K562 (cell line): ENCODE measurements around the gene CYP21A2. TPM values are rescaled to one million over a fixed set of nuclear protein-coding genes. Genes with fewer than 3 reads are reported as not detected.

Experiments
- ATAC-seq: fragments of 200-7000 bp; cut with Tn5 transposase; 3 replicates; pipeline ENCODE4 v1.9.1; 2020; ENCODE audit warnings: moderate library complexity
- BruUV-seq: library from RNA; stranded (reverse); fragments of 400-500 nt; replicated peaks from 2 replicates; lab custom pipeline; 2021; lab: Mats Ljungman, UMichigan
- CTCF ChIA-PET: fragments of 300-600 bp; formaldehyde crosslinking; extraction: SDS; loops from one replicate; lab custom pipeline; 2021; ENCODE audit warnings: low intra/inter-chr PET ratio; lab: Yijun Ruan, JAX
- POLR2A ChIA-PET: fragments of 300-600, 350-650 bp; sonication (Branson Sonifier 250); formaldehyde crosslinking; extraction: SDS; loops from one replicate; lab custom pipeline; 2021; ENCODE audit warnings: antibody characterized with exemption, inconsistent platforms; lab: Yijun Ruan, JAX
- DNase-seq, 4 experiments: peaks; one replicate each; pipeline versions ENCODE4 v3.0.0 to v3.0.0-alpha.2; 2011 to 2018; ENCODE audit warnings: low spot score in 3 of 4, mixed read lengths in 3 of 4; ENCODE audit errors: extremely low read depth in 1 of 4
- FAIRE-seq: peaks from 2 replicates; lab custom pipeline; 2011; peaks lifted over from hg19 to GRCh38; lab: Jason Lieb, UNC
- H2AFZ ChIP-seq: 2 replicates; pipeline ENCODE4 v1.6.0; 2011; ENCODE audit warnings: low read depth, low read length, control low read depth, inconsistent platforms
- H3K27ac ChIP-seq: fragments of 200-600 bp; 3 replicates; pipeline ENCODE4 v1.8.0; 2011; ENCODE audit warnings: low read depth, mild to moderate bottlenecking, control low read depth, inconsistent platforms, low read length, moderate library complexity, mixed read lengths; ENCODE audit errors: extremely low read depth
- H3K27me3 ChIP-seq, 2 experiments: fragments of 300-600 bp in 1 of 2; 2 replicates in 1 of 2; 3 replicates in 1 of 2; pipeline versions ENCODE4 v1.6.0 to v1.8.0; 2011; ENCODE audit warnings: inconsistent platforms in 2 of 2, low read length in 2 of 2, mild to moderate bottlenecking in 1 of 2, mixed read lengths in 1 of 2, moderate library complexity in 1 of 2; ENCODE audit not compliant: control insufficient read depth in 2 of 2, insufficient read depth in 2 of 2
- H3K36me3 ChIP-seq: fragments of 300-600 bp; 3 replicates; pipeline ENCODE4 v1.8.0; 2011; ENCODE audit warnings: mild to moderate bottlenecking, low read length, inconsistent platforms; ENCODE audit not compliant: control insufficient read depth, insufficient read depth
- H3K4me1 ChIP-seq, 2 experiments: fragments of 200-600 bp in 1 of 2; replicated peaks in 1 of 2; 2 replicates in 1 of 2; 3 replicates in 1 of 2; pipeline versions ENCODE4 v1.5.1 to v1.8.0; 2011; ENCODE audit warnings: inconsistent platforms in 2 of 2, low read length in 2 of 2, mild to moderate bottlenecking in 1 of 2, mixed read lengths in 1 of 2, moderate library complexity in 1 of 2; ENCODE audit not compliant: control insufficient read depth in 2 of 2, insufficient read depth in 2 of 2
- H3K4me2 ChIP-seq: 2 replicates; pipeline ENCODE4 v1.6.1; 2011; ENCODE audit warnings: low read length, control low read depth, inconsistent platforms, mixed read lengths; ENCODE audit not compliant: insufficient read depth
- H3K4me3 ChIP-seq: fragments of 200-600 bp; sonication (generic), shearing (Covaris generic); 2 replicates; pipeline ENCODE4 v1.5.1; 2016; ENCODE audit warnings: control low read depth, inconsistent platforms
- H3K79me2 ChIP-seq: fragments of 200-600 bp; 3 replicates; pipeline ENCODE4 v1.8.0; 2011; ENCODE audit warnings: low read length, inconsistent platforms; ENCODE audit not compliant: control insufficient read depth, insufficient read depth
- H3K9ac ChIP-seq, 2 experiments: 2 replicates each; pipeline versions ENCODE4 v1.6.0 to v1.6.1; 2011; ENCODE audit warnings: low read depth in 2 of 2, low read length in 2 of 2, control low read depth in 1 of 2, inconsistent platforms in 1 of 2, mild to moderate bottlenecking in 1 of 2, mixed read lengths in 1 of 2; ENCODE audit not compliant: insufficient read depth in 1 of 2
- H3K9me1 ChIP-seq: one replicate; pipeline ENCODE4 v1.6.0; 2011; ENCODE audit warnings: inconsistent platforms, mild to moderate bottlenecking, low read length, moderate library complexity; ENCODE audit not compliant: control insufficient read depth, insufficient read depth
- H3K9me3 ChIP-seq: replicated peaks from 2 replicates; pipeline ENCODE4 v1.5.1; 2011; ENCODE audit warnings: low read depth, low read length, inconsistent platforms; ENCODE audit not compliant: control insufficient read depth, insufficient read depth
- H4K20me1 ChIP-seq: replicated peaks from 2 replicates; pipeline ENCODE4 v1.6.1; 2011; ENCODE audit warnings: low read length, inconsistent platforms, mixed read lengths; ENCODE audit not compliant: control insufficient read depth, insufficient read depth
- SPI1 ChIP-seq: IDR thresholded peaks from 2 replicates; pipeline ENCODE4 v1.6.1; 2011; ENCODE audit warnings: low read depth, low read length, control low read depth, borderline replicate concordance
- TAF7 ChIP-seq: fragments of 450-650 bp; IDR thresholded peaks from 2 replicates; pipeline ENCODE4 v1.6.1; 2016; ENCODE audit warnings: missing genetic modification characterization, missing compliant biosample characterization
- TCFL5 ChIP-seq: fragments of 250-450 bp; sonication (Bioruptor Pico); conservative IDR thresholded peaks from 2 replicates; pipeline ENCODE4 v1.6.1; 2021; ENCODE audit warnings: mild to moderate bottlenecking, moderate library complexity, matching md5 sums
- ZKSCAN3 ChIP-seq: fragments of 250-450 bp; sonication (Bioruptor Pico); IDR thresholded peaks from 2 replicates; pipeline ENCODE4 v1.4.0; 2020
- WGBS: fragments of 100-300 bp; shearing (Covaris generic); methylation state at CpG from one replicate; pipeline ENCODE4 v1.1.6; 2016; ENCODE audit warnings: low coverage, mixed read lengths; ENCODE audit not compliant: insufficient coverage; ENCODE audit errors: missing lambda C conversion rate; 5-methylcytosine and 5-hydroxymethylcytosine counted together
- in situ Hi-C: fragments of 300-500 bp; cut with MboI; formaldehyde crosslinking; loops from 4 replicates; pipeline ENCODE4 v1.15.0; 2018; ENCODE audit warnings: inconsistent platforms, mixed read lengths
- intact Hi-C: fragments of 100-400 bp; cut with micrococcal nuclease; formaldehyde crosslinking; loops from 2 replicates; pipeline ENCODE4 v1.14.2; 2022
- polyA plus RNA-seq, 8 experiments: library from polyadenylated mRNA; depleted of rRNA in 4 of 8; stranded (reverse) in 5 of 8; unstranded in 3 of 8; fragments of >200 nt; fragmentation: Nextera tagmentation in 2 of 8; fragmentation: Illumina TruSeq in 1 of 8; extraction: Ambion mirVana in 2 of 8; extraction: Trizol in 1 of 8; gene quantifications; 2 replicates each; pipeline versions ENCODE4 v1.2.1 to v1.2.3, GENCODE V29; 2011 to 2014; ENCODE audit warnings: inconsistent platforms in 1 of 8, missing spikeins in 1 of 8
- total RNA-seq, 7 experiments: library from RNA; depleted of rRNA in 6 of 7; stranded (reverse); fragments of >200 nt in 6 of 7; fragmentation: Illumina TruSeq in 2 of 7; extraction: Trizol in 2 of 7; gene quantifications; 2 replicates each; pipeline versions ENCODE4 v1.2.1 to v1.2.3, GENCODE V29; 2011 to 2021; ENCODE audit warnings: low replicate concordance in 1 of 7
- TF ChIP-seq, protein P1 (sequence below): sonication (generic); formaldehyde crosslinking; IDR thresholded peaks from 2 replicates; pipeline ENCODE4 v1.8.1; 2022; ENCODE audit warnings: missing genetic modification reagents

Gene CYP21A2
- total and polyA plus RNA-seq, 9 of the 15 experiments (the other 6 are each of a cell fraction or from before 2014, with no cell fraction given): 0.03 to 1.4 (median 0.19) TPM

DNA sequence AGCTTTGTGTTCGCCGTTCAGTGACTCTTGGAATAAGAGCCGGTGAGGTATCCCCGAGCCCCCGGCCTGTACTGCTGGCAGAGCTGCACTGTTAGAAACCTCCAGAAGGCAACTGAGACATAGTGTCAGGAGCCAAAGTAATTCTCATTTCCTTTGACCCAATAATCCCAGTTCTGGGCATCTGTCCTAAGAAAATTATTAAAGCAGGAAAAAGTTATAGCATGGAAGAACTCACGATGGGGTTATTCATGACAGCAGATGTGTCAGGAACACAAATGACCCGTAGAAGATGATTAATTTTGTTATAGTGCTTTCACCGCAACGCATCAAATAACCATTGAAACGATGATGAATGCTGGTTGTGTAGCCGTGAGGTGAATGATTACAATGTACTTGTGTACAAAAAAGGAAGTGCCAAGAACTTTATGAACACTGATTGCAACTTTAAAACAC, 20.3 kb downstream of the CYP21A2 start:
- intact Hi-C loops: no loop called here
- TF ChIP-seq SPI1 (peak; percentile 52; the same call in 1 of the 2 replicates), TAF7 (tag) (no peak), TCFL5 (no peak), ZKSCAN3 (CRISPR knock-in tag) (no peak)
- TF ChIP-seq, protein P1, sequence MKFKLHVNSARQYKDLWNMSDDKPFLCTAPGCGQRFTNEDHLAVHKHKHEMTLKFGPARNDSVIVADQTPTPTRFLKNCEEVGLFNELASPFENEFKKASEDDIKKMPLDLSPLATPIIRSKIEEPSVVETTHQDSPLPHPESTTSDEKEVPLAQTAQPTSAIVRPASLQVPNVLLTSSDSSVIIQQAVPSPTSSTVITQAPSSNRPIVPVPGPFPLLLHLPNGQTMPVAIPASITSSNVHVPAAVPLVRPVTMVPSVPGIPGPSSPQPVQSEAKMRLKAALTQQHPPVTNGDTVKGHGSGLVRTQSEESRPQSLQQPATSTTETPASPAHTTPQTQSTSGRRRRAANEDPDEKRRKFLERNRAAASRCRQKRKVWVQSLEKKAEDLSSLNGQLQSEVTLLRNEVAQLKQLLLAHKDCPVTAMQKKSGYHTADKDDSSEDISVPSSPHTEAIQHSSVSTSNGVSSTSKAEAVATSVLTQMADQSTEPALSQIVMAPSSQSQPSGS: no peak
- Histone ChIP-seq H3K79me2 (no peaks in the 10 kb centered on the region), H3K27me3 (peaks cover 10 to 12% of the 10 kb centered on the region in 2 experiments; a peak in 4 of 5 replicates), H3K4me3 (no peak overlapping the region), H3K9ac (no peak overlapping the region), H3K9me3 (no peaks in the 10 kb centered on the region), H3K4me2 (no peak overlapping the region), H2AFZ (no peak overlapping the region), H4K20me1 (no peaks in the 10 kb centered on the region), H3K4me1 (peaks cover 0 to 21% of the 10 kb centered on the region in 2 experiments; a peak in 2 of 5 replicates), H3K27ac (no peak overlapping the region), H3K9me1 (no peaks in the 10 kb centered on the region), H3K36me3 (no peaks in the 10 kb centered on the region)
- ChIA-PET POLR2A (no interaction called here), CTCF (no interaction called here)
- DNase-seq (no peak), FAIRE-seq (peak; percentile 11), ATAC-seq (no peak)
- 30% methylated on average over 11 of the region's 11 CpGs for WGBS
- BruUV-seq: no TSS peak
- in situ Hi-C loops: no loop called here
